Neutrophil (primary cell): Measurements from ENCODE around the gene CCT4.

Experiments used
- H3K27ac ChIP-seq: fragments of 200-600 bp; sonication (generic); 2 replicates; pipeline ENCODE4 v1.5.1; 2016; ENCODE audit warnings: mild to moderate bottlenecking, moderate library complexity
- H3K27me3 ChIP-seq: fragments of 200-600 bp; sonication (generic); 2 replicates; pipeline ENCODE4 v1.6.0; 2016; ENCODE audit warnings: mild to moderate bottlenecking
- H3K36me3 ChIP-seq: fragments of 200-600 bp; sonication (generic); 2 replicates; pipeline ENCODE4 v1.5.1; 2017
- H3K4me1 ChIP-seq, 2 experiments: fragments of 200-600 bp in 1 of 2; sonication (generic) in 1 of 2; 1 replicate in 1 of 2; 2 replicates in 1 of 2; pipeline versions ENCODE4 v1.5.1 to v1.6.1; 2013 to 2016; ENCODE audit warnings: low read depth in 1 of 2, low read length in 1 of 2, mild to moderate bottlenecking in 1 of 2, moderate library complexity in 1 of 2; ENCODE audit not compliant: control insufficient read depth in 1 of 2, insufficient read depth in 1 of 2
- H3K4me3 ChIP-seq, 2 experiments: fragments of 200-600 bp in 1 of 2; sonication (generic) in 1 of 2; 1 replicate in 1 of 2; 2 replicates in 1 of 2; pipeline ENCODE4 v1.5.1; 2013 to 2016; ENCODE audit warnings: low read depth in 1 of 2, low read length in 1 of 2, mild to moderate bottlenecking in 1 of 2, moderate library complexity in 1 of 2
- H3K9me3 ChIP-seq: fragments of 200-600 bp; sonication (generic); 2 replicates; pipeline ENCODE4 v1.5.1; 2016
- TF ChIP-seq, protein P1 (sequence below): fragments of 200-600 bp; sonication (generic); IDR thresholded peaks from 2 replicates; pipeline ENCODE4 v1.5.1; 2016; ENCODE audit warnings: antibody characterized with exemption

CCT4 gene

DNA sequence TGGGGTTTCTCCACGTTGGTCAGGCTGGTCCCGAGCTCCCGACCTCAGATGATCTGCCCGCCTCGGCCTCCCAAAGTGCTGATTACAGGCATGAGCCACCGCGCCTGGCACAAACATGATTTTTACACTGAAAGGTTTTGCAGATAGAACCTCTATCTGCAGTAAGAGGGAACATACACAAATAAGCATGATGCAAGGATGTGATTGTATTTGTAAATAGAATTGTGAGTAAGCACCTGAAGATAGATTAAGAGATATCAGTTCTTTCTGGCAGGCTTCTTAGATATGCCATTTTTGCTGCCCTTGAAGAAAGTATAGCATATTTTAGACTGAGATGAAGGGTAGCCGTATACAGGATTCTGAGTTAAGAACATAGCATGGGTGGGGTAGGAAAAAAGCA is 20.7 kb upstream of the CCT4 start:
- TF ChIP-seq, protein P1, sequence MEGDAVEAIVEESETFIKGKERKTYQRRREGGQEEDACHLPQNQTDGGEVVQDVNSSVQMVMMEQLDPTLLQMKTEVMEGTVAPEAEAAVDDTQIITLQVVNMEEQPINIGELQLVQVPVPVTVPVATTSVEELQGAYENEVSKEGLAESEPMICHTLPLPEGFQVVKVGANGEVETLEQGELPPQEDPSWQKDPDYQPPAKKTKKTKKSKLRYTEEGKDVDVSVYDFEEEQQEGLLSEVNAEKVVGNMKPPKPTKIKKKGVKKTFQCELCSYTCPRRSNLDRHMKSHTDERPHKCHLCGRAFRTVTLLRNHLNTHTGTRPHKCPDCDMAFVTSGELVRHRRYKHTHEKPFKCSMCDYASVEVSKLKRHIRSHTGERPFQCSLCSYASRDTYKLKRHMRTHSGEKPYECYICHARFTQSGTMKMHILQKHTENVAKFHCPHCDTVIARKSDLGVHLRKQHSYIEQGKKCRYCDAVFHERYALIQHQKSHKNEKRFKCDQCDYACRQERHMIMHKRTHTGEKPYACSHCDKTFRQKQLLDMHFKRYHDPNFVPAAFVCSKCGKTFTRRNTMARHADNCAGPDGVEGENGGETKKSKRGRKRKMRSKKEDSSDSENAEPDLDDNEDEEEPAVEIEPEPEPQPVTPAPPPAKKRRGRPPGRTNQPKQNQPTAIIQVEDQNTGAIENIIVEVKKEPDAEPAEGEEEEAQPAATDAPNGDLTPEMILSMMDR: no peak
- no peak overlapping the region for H3K4me3 ChIP-seq
- no peak overlapping the region for H3K27ac ChIP-seq

GRCh38 chr2:61906186-61906470 is 17.7 kb upstream of the CCT4 start:
- peaks cover 5 to 12% of the 10 kb centered on the region in 2 experiments for H3K4me1 ChIP-seq
- H3K4me3 ChIP-seq: peak overlapping the region; percentile 79 to 82
- H3K27me3 ChIP-seq: no peaks in the 10 kb centered on the region
- no peaks in the 10 kb centered on the region for H3K9me3 ChIP-seq
- no peaks in the 10 kb centered on the region for H3K36me3 ChIP-seq
- TF ChIP-seq, protein P1: no peak
- no peak overlapping the region for H3K27ac ChIP-seq

More for the DNA sequence above, 20.7 kb upstream of the CCT4 start:
- Histone ChIP-seq H3K4me1 (peaks cover 5 to 12% of the 10 kb centered on the region in 2 experiments), H3K9me3 (no peaks in the 10 kb centered on the region), H3K27me3 (no peaks in the 10 kb centered on the region), H3K36me3 (no peaks in the 10 kb centered on the region)

DNA sequence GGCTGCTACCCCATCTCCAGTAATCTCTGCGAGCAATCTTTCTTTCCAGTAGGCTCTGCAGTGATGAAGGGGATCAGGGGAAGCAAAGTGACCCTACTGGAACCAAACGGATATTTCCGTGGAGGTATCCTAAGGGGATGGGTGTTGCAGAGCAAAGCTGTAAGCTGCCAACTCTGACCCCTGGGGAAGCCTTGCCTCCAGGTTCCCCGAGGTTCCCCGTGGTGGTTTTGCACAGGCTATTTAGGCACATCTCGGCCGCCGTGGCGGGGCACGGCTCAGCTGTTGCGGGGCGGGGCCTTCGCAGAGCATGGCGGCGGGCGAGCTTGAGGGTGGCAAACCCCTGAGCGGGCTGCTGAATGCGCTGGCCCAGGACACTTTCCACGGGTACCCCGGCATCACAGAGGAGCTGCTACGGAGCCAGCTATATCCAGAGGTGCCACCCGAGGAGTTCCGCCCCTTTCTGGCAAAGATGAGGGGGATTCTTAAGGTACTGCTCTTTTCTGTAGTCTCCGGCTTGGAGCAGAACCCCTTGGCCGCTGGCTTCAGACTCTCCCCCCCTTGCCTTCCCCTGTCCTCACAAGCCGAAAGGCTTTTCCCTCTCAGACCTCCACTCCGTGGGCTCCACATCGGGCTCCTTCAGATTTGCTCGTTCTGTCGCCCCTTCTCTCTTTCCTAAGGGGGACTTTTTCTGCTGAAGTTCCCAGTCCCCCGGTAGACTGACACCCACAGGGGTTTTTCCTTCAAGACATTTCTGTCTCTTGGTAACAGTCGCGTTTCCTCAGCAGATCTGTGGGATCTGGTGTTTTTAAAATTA is 17.1 kb upstream of the CCT4 start, which contains the start of gene COMMD1:
Gene COMMD1 (plus strand): TSS at position 303 of the 814 bp plus-strand sequence. CDS start 5 bp downstream, at position 308.
- Histone ChIP-seq H3K4me1 (peaks cover 5 to 12% of the 10 kb centered on the region in 2 experiments), H3K4me3 (peak within 1 kb of the TSS; percentile 79 to 82), H3K27ac (peak within 1 kb of the TSS; percentile 28), H3K9me3 (no peaks in the 10 kb centered on the region), H3K36me3 (no peaks in the 10 kb centered on the region), H3K27me3 (no peaks in the 10 kb centered on the region)
- TF ChIP-seq, protein P1: no peak

DNA sequence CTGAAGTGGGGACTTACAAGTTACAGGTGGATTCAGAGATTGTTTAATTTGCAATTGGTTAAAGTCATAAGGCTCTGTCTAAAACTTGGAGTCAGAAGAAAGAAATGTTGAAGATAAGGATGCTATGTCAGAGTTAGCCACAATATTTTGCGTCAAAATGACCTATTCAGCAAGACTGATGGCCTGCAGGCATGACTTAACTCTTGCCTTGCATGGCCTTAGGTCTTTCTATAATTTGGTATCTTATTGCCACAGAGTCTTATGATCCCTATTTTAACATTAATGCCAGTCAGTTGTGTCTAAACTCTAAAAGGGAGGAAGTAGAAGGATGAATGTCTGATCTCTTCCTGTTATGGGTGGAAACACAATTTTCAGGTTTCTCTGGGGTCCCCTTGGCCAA is 11.8 kb upstream of the CCT4 start:
- H3K9me3 ChIP-seq: no peaks in the 10 kb centered on the region
- peaks cover 0 to 3% of the 10 kb centered on the region in 2 experiments for H3K4me1 ChIP-seq
- H3K4me3 ChIP-seq: no peak overlapping the region
- TF ChIP-seq, protein P1: no peak
- H3K36me3 ChIP-seq: no peaks in the 10 kb centered on the region
- no peak overlapping the region for H3K27ac ChIP-seq
- H3K27me3 ChIP-seq: no peaks in the 10 kb centered on the region

GRCh38 chr2:61898810-61899209 is 10.4 kb upstream of the CCT4 start:
- H3K27ac ChIP-seq: no peak overlapping the region
- no peaks in the 10 kb centered on the region for H3K36me3 ChIP-seq
- H3K9me3 ChIP-seq: no peaks in the 10 kb centered on the region
- no peaks in the 10 kb centered on the region for H3K4me1 ChIP-seq
- H3K27me3 ChIP-seq: no peaks in the 10 kb centered on the region
- TF ChIP-seq, protein P1: no peak
- no peak overlapping the region for H3K4me3 ChIP-seq
